HG03442 (cell line): ENCODE results near the gene PDHA1.
A peak's percentile ranks its signal among the peaks of the same experiment; 100 is the strongest.

ENCODE experiments used
- ATAC-seq: cut with Tn5 transposase; IDR thresholded peaks from one replicate; pipeline ENCODE4 v1.9.1; 2021; ENCODE audit warnings: mild to moderate bottlenecking, moderate library complexity; ENCODE audit not compliant: unreplicated experiment

PDHA1 gene

DNA sequence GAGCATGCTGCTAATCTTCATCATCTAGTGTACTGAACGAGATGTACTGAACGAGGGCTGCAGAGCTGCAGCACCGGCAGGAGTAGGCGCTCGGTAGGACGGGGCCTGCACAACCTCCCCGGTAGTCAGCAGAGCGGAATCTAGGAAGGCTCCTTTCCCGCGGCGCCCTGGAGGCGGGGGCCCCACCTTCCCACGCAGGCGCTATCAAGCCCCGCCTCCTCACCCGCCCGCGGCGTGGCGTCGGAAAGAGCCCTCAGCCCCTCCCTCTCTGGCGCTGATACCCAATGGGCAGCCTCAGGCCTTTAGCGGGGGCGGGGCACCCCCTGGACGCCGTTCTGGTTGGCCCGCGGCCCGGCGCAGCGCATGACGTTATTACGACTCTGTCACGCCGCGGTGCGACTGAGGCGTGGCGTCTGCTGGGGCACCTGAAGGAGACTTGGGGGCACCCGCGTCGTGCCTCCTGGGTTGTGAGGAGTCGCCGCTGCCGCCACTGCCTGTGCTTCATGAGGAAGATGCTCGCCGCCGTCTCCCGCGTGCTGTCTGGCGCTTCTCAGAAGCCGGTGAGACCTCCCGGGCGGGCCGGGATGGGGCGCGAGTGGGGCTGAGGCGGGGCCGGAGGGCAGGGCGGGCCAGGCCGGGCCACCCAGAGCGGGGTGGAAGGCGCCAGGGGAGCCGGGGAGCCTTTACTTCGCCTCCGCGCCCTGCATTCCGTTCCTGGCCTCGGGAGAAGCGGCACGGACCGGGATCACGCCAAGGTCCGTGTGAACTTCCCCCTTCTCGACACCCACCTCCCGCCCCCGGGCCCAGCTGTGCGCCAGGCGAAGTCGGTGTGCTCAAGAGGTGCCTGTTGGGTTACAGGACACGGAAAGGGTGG is at the start of gene PDHA1:
TSS of gene PDHA1 (plus strand) at position 393 of the 874 bp plus-strand sequence. CDS start at position 504, 111 bp downstream.
- peak; percentile 98 for ATAC-seq

- ATAC-seq, result no peak
Observed at GRCh38 chrX:19303256-19303880, 40.4 kb upstream of the PDHA1 start.

DNA sequence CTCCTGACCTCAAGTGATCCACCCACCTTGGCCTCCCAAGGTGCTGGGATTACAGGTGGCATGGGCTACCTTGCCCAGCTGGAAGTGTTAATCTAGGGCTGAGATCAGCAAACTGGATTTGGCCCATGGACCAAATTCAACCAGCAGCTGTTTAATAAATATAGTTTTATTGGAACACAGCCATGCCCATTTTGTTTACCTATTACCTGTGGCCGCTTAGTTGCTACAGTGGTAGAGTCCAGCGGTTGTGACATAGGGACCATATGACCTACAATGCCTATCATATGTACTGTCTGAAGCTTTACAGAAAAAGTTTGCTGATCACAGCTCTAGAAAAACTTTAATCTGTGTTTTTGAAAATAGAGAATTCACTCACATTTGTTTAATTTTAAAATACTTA is 17.2 kb upstream of the PDHA1 start:
- ATAC-seq, result no peak

GRCh38 chrX:19331831-19332230 is 11.9 kb upstream of the PDHA1 start:
- ATAC-seq, result no peak

GRCh38 chrX:19332983-19333382 is 10.7 kb upstream of the PDHA1 start:
- no peak for ATAC-seq

- ATAC-seq, result no peak
Observed at GRCh38 chrX:19334945-19335626, 8.6 kb upstream of the PDHA1 start.

DNA sequence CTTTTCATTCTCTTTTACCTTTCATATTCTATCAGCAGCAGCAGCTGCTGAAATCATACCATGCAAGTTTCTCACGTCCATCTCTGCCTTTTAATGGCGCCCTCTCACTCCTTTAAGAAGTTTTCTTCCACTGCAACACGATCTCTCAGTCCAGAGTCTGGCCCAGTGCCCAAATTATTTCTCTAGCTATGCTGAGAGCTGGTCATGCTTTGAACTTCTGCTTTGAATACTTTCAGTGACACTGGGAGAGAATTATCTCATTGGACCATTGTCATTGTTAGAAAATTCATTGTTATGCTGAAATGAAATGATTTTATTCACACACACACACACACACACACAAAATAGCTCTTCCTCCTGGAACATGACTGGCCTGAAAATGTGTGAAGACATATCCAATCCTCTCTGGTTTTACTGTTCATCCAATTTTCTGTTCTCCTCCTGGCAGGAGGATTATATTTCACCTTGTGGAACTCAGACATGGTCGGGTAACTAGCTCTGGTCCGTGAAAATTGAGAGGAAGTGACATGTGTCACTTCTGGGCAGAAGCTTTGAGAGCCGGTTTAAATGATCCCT is 1.3 kb upstream of the PDHA1 start:
- ATAC-seq, result no peak

- no peak for ATAC-seq
Observed at GRCh38 chrX:19343085-19343534, 617 bp upstream of the PDHA1 start.

- no peak for ATAC-seq
Observed at GRCh38 chrX:19344661-19345060, 934 bp downstream of the PDHA1 start.

DNA sequence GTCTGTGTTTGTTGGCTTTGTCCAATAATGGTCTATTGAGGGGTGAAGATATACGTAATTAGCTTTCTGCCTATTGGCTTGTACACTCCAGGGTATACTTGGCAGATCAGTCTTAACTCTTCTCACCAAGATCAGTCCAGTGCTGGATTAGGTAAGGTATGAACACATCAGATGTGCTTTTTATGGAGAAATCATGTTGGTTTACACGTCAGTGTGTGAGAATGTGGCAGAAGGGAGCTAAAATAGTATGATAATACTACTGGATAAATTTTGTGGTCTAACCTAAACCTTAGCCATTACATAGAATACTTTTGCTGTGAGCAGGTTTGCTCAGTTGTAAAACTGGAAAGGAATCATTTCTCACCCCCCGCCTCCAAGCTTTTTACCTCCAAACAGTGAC is 4.2 kb downstream of the PDHA1 start:
- ATAC-seq, result no peak

DNA sequence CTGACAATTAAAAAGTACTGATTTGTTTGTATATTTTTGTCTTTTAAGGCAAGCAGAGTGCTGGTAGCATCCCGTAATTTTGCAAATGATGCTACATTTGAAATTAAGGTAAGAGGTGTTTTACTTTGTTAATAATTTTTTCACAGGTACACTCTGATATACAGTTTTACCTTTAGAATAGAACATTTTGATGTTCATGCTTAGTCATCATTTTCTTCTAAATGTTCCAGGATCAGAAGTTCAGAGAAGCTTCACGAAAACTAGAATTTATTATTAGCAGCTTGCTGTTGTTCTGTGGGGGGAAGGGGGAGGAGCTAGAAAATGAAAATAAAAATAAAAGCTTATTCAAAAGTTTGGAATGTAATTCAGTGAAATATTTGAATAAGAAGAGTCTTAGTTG is 5.5 kb downstream of the PDHA1 start:
- no peak for ATAC-seq

GRCh38 chrX:19350941-19351384 is 7.2 kb downstream of the PDHA1 start:
- peak; percentile 92 for ATAC-seq

DNA sequence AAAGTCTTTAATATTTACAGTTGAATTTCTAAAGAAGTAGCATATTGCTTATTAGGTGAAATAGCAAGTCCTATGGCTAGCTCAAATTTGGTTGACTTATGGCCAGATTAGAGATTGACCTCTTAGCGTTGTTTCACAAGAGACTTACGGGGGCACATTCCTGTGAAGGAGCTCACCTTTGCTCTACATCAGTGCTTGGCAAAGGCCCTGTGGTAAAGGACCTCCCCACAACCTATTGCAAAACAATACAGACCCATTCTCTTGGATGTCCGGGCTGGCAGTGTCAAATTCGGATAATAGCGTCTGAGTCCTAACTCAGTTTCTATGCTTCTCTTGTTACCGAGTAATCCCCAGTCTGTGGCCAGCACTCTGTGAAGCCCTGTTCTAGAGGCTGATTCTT is 10.9 kb downstream of the PDHA1 start:
- no peak for ATAC-seq

DNA sequence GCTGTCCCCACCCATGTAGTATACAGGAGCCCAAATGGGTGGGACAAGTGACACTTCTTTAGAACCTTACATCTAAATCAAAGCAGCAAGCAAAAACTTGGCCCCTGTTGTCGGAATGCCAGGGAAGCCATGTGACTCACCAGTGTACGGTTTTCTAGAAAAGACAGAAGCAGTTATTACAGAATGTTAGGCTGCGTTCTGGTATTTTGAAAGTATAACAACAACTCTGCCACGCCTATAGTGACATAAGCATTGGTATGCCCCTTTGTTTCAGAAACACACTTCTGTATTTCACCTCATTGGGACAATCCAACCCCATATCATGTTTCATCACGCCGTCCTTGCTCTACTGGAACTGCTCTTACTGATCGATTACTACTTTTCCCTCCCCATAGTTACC is 14.8 kb downstream of the PDHA1 start:
- ATAC-seq, result no peak

DNA sequence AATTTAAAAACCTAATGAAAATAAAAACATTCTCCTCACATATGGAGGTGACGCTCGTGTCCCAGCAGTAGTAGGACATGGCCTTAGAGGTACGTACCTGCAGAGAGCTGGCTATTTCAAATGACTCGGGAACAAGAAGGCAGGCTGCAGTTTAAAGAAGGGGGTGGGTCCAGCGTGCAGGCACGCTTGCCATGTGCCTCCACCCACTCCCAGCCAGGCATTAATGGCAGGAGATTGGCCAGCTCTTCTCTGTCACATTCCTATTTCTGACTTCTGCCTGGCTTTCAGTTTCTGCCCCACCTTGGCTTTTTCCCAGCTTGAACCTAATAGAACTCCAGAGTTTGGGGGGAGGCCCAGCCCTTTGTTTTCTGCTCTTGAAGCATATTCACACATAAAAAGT is 17.2 kb downstream of the PDHA1 start:
- no peak for ATAC-seq

DNA sequence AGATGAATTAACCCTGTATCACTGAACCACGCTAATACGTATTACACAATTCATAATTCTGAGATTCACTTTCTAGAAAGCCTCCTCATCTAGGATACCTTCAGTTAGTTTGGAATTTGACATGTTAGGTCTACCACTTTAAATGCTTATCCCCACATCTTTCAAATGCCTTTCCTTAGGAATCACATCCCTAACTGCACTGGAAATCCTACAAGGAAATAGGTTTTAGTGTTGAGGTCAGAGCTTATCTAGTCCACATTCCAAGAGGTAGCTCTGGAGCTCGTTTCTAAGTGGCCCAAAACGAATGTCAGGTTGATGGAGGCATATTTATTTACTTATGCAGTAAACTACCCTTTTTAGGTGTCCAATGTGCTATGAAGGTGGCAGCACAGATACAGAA is 18.0 kb downstream of the PDHA1 start:
- no peak for ATAC-seq

DNA sequence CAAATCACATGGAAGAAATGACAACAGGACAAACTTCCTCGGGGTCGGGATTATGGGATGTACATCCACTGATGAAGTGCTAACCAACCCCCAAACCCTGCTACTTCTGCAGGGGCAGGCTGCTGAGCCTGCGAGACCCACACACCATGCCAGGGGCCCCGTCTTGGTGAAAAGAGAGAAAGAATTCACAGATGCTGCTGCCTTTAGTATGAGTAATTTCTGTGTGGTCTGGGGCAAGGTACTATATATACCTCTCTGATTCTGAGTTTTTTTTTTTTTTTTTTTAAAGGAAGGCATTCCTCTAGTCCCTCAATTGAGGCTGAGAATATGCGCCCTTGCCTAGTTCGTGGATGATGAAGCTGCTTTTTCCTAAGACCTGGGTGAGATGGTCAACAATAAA is 24.8 kb downstream of the PDHA1 start:
- no peak for ATAC-seq

DNA sequence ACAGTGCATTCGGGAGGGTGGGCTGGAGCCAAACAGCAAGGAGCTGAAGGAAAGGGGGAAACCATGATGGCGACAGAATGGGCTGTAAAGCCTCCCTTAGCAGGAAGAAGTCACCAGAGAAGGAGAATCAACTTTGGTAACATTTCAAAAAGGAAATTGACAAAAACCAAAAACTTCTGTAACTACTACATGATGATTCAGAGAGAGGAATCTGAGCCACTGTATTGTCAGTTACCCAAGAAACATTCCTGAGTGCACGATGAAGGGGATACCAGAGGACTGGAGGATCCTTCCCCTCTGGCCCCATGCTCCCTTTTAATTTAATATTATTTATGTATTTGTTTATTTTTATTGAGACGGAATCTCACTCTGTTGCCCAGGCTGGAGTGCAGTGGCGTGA is 26.3 kb downstream of the PDHA1 start:
- ATAC-seq, result no peak

- ATAC-seq, result peak; percentile 72
Observed at GRCh38 chrX:19372170-19372546, 28.4 kb downstream of the PDHA1 start.

GRCh38 chrX:19372547-19373331 is 29.0 kb downstream of the PDHA1 start:
- ATAC-seq, result peak; percentile 19
